Bronchial epithelial cell (primary cell): ENCODE data around the gene CPNE8. TPM values are rescaled to one million over a fixed set of nuclear protein-coding genes. Genes with fewer than 3 reads are reported as not detected.

Experiments used
- DNase-seq: peaks from one replicate; pipeline ENCODE4 v3.0.0-alpha.2; 2010; ENCODE audit warnings: low read depth
- FAIRE-seq: peaks from 2 replicates; lab custom pipeline; 2011; peaks lifted over from hg19 to GRCh38; lab: Jason Lieb, UNC
- H3K27me3 ChIP-seq: 2 replicates; pipeline ENCODE4 v1.5.1; 2011; ENCODE audit warnings: low read length; ENCODE audit not compliant: control insufficient read depth, insufficient read depth
- H3K36me3 ChIP-seq: 2 replicates; pipeline ENCODE4 v1.5.1; 2011; ENCODE audit warnings: low read length; ENCODE audit not compliant: control insufficient read depth, insufficient read depth
- H3K4me3 ChIP-seq: 2 replicates; pipeline ENCODE4 v1.5.1; 2011; ENCODE audit warnings: mild to moderate bottlenecking, low read depth, low read length, control low read depth
- total RNA-seq: library from RNA; depleted of rRNA; stranded (reverse); fragments of >200 nt; gene quantifications from 2 replicates; pipeline ENCODE4 v1.2.1, GENCODE V29; 2014
- TF ChIP-seq, protein P1 (sequence below): IDR thresholded peaks from 2 replicates; pipeline ENCODE4 v1.5.1; 2011; ENCODE audit warnings: mild to moderate bottlenecking, moderate library complexity, low read length, control low read depth, inconsistent platforms; ENCODE audit not compliant: insufficient read depth, severe bottlenecking

Gene CPNE8
- total RNA-seq, 1 donor from 2014 or later: 7.1 TPM

DNA sequence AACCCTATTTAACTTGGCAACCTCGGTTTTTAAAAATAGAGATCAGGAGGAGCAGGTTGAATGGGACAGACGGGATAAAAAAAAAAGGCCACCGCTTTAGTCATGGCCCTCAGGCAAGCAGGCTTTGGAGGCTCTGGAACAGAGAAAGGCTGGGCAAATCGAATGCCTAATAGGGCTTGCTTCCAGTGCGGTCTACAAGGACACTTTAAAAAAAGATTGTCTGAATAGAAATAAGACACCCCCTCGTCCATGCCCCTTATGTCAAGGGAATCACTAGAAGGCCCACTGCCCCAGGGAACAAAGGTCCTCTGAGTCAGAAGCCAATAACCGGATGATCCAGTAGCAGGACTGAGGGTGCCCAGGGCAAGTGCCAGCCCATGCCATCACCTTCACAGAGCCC lies 265.8 kb downstream of the CPNE8 start:
- FAIRE-seq: no peak
- TF ChIP-seq, protein P1, sequence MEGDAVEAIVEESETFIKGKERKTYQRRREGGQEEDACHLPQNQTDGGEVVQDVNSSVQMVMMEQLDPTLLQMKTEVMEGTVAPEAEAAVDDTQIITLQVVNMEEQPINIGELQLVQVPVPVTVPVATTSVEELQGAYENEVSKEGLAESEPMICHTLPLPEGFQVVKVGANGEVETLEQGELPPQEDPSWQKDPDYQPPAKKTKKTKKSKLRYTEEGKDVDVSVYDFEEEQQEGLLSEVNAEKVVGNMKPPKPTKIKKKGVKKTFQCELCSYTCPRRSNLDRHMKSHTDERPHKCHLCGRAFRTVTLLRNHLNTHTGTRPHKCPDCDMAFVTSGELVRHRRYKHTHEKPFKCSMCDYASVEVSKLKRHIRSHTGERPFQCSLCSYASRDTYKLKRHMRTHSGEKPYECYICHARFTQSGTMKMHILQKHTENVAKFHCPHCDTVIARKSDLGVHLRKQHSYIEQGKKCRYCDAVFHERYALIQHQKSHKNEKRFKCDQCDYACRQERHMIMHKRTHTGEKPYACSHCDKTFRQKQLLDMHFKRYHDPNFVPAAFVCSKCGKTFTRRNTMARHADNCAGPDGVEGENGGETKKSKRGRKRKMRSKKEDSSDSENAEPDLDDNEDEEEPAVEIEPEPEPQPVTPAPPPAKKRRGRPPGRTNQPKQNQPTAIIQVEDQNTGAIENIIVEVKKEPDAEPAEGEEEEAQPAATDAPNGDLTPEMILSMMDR: no peak
- Histone ChIP-seq H3K27me3 (no peaks in the 10 kb centered on the region), H3K4me3 (no peak overlapping the region), H3K36me3 (no peaks in the 10 kb centered on the region)
- DNase-seq: no peak

DNA sequence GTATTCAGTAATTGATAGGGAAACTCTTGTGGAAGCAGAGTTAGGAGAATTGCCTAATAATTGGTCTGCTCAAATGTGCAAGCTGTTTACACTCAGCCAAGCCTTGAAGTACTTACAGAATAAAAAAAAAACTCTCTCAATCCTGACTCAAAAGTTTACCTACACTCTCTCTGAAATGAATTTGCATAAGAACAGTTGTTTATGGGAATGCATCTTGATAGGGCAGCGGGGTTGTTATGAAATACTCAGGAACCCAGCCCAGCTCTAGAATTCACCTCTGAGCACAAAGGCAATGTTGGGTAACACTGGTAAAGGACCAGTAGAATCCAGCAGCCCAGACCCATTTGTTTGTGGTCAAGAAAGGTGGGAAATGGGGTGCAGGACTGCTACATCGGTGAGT lies 267.0 kb downstream of the CPNE8 start:
- H3K4me3 ChIP-seq: no peak overlapping the region
- DNase-seq (peak; percentile 71), FAIRE-seq (no peak)
- TF ChIP-seq, protein P1: no peak
- no peaks in the 10 kb centered on the region for H3K36me3 ChIP-seq
- H3K27me3 ChIP-seq: no peaks in the 10 kb centered on the region

DNA sequence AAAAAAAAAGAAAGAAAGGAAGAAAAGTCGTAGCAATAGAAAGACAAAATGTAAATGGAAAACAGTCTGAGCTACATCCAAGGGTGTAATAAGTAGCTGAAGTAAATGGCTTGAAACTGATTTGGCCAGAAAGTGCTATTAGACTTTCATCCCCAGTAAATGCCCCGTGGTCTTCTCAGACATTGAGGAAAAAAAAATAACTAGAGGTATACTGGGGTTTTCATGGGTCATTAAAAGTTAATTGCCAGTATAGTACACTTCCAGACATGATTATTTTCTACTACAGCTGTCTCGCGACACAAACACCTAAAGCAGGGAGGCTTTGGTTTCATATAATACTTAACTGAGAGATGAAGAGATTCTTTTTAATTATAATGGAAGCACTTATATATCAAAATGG lies 271.9 kb downstream of the CPNE8 start:
- FAIRE-seq (no peak), DNase-seq (no peak)
- no peaks in the 10 kb centered on the region for H3K27me3 ChIP-seq
- H3K36me3 ChIP-seq: no peaks in the 10 kb centered on the region
- no peak overlapping the region for H3K4me3 ChIP-seq
- TF ChIP-seq, protein P1: no peak

GRCh38 chr12:38629064-38629463 lies 276.3 kb downstream of the CPNE8 start:
- TF ChIP-seq, protein P1: no peak
- no peak for DNase-seq

GRCh38 chr12:38628288-38628687 lies 277.1 kb downstream of the CPNE8 start:
- Histone ChIP-seq H3K27me3 (no peaks in the 10 kb centered on the region), H3K36me3 (no peaks in the 10 kb centered on the region), H3K4me3 (no peak overlapping the region)
- FAIRE-seq: no peak
- TF ChIP-seq, protein P1: no peak
- DNase-seq: no peak

More at GRCh38 chr12:38629064-38629463, 276.3 kb downstream of the CPNE8 start:
- H3K36me3 ChIP-seq: no peaks in the 10 kb centered on the region
- no peak for FAIRE-seq
- no peak overlapping the region for H3K4me3 ChIP-seq
- no peaks in the 10 kb centered on the region for H3K27me3 ChIP-seq

DNA sequence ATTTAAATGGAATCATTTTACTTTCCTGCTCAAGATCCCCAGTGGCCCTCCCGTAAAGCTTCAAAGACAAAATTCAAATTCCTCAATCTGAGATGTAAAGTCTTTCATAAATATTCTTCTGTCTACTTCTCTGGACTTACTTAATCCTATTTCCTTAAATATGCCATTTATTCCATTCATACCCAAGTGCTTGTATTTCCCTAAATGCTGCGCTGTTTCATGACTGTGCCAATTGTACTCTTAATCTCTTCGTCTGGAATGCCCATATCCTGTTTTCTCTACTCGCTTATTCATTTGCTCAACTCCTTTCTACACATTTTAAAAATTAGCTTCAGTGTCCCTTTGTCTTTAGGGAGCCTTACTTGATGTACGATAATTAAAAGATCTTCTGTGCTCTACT lies 280.1 kb downstream of the CPNE8 start:
- TF ChIP-seq, protein P1: no peak
- Histone ChIP-seq H3K27me3 (no peaks in the 10 kb centered on the region), H3K36me3 (no peaks in the 10 kb centered on the region), H3K4me3 (no peak overlapping the region)
- no peak for DNase-seq
- FAIRE-seq: no peak
